ENCODE measurements around the gene NLN.

DNA sequence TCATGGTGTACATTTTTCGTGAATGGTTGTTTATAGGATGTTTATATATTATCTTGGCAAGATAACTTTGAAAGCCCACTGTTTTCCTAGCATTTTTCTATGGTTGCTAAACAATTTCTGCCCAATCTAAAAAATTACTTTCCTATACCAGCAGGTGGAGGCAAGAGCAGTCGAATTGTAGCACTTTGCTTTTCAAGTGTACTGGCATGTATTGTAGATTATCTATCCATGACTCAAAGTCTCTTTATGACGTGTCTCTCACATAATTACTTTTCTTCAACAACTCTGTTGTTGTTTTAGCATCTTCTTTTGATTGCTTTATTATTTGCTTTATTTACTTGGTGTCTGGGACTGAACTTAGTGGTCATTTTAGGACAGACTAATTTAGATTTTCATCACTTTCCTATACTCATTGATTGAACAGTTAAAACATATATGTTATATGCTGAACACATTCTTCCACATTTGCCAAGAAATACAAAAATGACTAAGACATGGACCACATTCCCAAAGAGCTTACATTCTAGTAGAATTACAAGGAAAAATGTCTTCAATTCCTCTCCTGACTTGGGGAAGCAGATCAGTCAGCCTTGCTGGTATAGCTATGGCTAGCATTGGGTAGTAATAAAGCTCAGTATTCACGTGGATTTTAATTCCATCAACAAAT lies 20.7 kb downstream of the NLN start:
- TF ChIP-seq POLR2A (IDR thresholded peaks at IDR 0.05) = no peak
- TF ChIP-seq, protein P1, sequence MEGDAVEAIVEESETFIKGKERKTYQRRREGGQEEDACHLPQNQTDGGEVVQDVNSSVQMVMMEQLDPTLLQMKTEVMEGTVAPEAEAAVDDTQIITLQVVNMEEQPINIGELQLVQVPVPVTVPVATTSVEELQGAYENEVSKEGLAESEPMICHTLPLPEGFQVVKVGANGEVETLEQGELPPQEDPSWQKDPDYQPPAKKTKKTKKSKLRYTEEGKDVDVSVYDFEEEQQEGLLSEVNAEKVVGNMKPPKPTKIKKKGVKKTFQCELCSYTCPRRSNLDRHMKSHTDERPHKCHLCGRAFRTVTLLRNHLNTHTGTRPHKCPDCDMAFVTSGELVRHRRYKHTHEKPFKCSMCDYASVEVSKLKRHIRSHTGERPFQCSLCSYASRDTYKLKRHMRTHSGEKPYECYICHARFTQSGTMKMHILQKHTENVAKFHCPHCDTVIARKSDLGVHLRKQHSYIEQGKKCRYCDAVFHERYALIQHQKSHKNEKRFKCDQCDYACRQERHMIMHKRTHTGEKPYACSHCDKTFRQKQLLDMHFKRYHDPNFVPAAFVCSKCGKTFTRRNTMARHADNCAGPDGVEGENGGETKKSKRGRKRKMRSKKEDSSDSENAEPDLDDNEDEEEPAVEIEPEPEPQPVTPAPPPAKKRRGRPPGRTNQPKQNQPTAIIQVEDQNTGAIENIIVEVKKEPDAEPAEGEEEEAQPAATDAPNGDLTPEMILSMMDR (IDR thresholded peaks at IDR 0.05) = peak; percentile 54 to 76 (median 67)

All from adrenal gland (tissue), 5 donors.